Endothelial cell of coronary artery (primary cell): ENCODE data around the gene RBM23. TPM values are rescaled to one million over a fixed set of nuclear protein-coding genes. Genes with fewer than 3 reads are reported as not detected.

ENCODE experiments used
- total RNA-seq: library from RNA; depleted of rRNA; stranded (reverse); fragments of >200 nt; gene quantifications from 2 replicates; pipeline ENCODE4 v1.2.3, GENCODE V29; 2014

The RBM23 gene
- total RNA-seq, result 43.6 and 50.5 TPM in 2 replicates

GRCh38 chr14:22918804-22919600, at the start of gene RBM23:
RBM23 (minus strand) TSS chr14:22919149.

GRCh38 chr14:22929104-22929960, 10.4 kb upstream of the RBM23 start, which contains the start of gene PRMT5:
PRMT5 (minus strand) TSS chr14:22929376; CDS start chr14:22929361, 15 bp downstream.

GRCh38 chr14:22883173-22883976, 35.6 kb downstream of the RBM23 start, which contains the start of gene REM2:
REM2 (plus strand) TSS chr14:22883222; CDS start chr14:22883288, 66 bp downstream.

DNA sequence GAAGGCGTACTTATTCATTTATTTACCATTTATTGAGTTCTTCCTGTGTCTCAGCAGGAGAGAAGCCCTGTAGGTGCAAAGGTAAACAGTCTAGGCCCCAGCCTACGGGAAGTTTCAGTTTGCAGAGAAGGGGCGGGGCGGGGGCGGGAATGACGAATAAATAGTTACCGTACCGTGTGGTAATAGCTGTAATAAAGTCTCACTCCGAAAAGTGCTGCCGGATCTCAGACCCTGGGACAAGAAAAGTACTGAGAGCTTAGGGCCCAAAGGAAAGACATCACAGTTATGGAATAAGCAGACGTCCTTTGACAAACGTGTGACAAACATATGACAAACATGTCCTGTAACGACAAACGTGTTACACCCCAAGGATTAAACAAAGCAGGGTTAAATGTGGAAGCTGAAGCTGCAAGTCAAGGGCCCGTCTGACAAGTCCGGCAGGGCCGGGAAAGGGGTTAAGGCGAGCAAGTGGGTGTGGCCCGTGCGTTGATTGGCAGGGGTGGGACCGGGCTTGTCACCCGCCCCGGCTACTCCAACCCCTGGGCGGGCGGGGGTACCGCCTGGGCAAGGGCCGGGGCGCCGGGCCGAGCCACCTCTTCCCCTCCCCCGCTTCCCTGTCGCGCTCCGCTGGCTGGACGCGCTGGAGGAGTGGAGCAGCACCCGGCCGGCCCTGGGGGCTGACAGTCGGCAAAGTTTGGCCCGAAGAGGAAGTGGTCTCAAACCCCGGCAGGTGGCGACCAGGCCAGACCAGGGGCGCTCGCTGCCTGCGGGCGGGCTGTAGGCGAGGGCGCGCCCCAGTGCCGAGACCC, 47.5 kb downstream of the RBM23 start, which contains the start of gene LRP10:
LRP10 (plus strand) TSS at position 517 of the 809 bp plus-strand sequence. CDS start 564 bp downstream, outside the sequence.

Other genes with a start within 250 kb of the RBM23 start
- gene OXA1L, start 152.5 kb downstream of the RBM23 start, total RNA-seq, result 78.5 and 87.6 TPM in 2 replicates
- gene SLC7A7, start 103.7 kb downstream of the RBM23 start, total RNA-seq, result 13.6 and 16.0 TPM in 2 replicates
- gene MRPL52, start 89.3 kb downstream of the RBM23 start, total RNA-seq, result 53.7 and 81.0 TPM in 2 replicates
- gene MMP14, start 82.6 kb downstream of the RBM23 start, total RNA-seq, result 236 and 368 TPM in 2 replicates
- 44.2 and 65.4 TPM in 2 replicates for gene LRP10, start 47.4 kb downstream of the RBM23 start, total RNA-seq
- 0.09 TPM in 2 replicates for gene REM2, start 35.9 kb downstream of the RBM23 start, total RNA-seq
- 45.9 and 71.5 TPM in 2 replicates for gene PRMT5, start 10.2 kb upstream of the RBM23 start, total RNA-seq
- 33.0 and 38.8 TPM in 2 replicates for gene HAUS4, start 37.9 kb upstream of the RBM23 start, total RNA-seq
- gene AJUBA, start 63.4 kb upstream of the RBM23 start, total RNA-seq, result 40.2 and 86.7 TPM in 2 replicates
- 4.9 and 5.3 TPM in 2 replicates for gene C14orf93, start 91.0 kb upstream of the RBM23 start, total RNA-seq
- 258 and 313 TPM in 2 replicates for gene PSMB5, start 115.8 kb upstream of the RBM23 start, total RNA-seq
- gene PSMB11, start 123.1 kb upstream of the RBM23 start, total RNA-seq, result not detected in 2 replicates
- 13.9 and 15.7 TPM in 2 replicates for gene CDH24, start 138.4 kb upstream of the RBM23 start, total RNA-seq
- gene ACIN1, start 176.0 kb upstream of the RBM23 start, total RNA-seq, result 83.1 and 91.2 TPM in 2 replicates
- 57.6 and 64.3 TPM in 2 replicates for gene C14orf119, start 176.4 kb upstream of the RBM23 start, total RNA-seq
- not detected in 2 replicates for gene CIROP, start 185.8 kb upstream of the RBM23 start, total RNA-seq
- not detected in 2 replicates for gene CEBPE, start 200.1 kb upstream of the RBM23 start, total RNA-seq